Measurements from ENCODE around the gene LRRC8D. TPM values are rescaled to one million over a fixed set of nuclear protein-coding genes. Genes with fewer than 3 reads are reported as not detected.

LRRC8D gene
- total RNA-seq, 1 experiment from 2014 or later: 22.3 TPM

DNA sequence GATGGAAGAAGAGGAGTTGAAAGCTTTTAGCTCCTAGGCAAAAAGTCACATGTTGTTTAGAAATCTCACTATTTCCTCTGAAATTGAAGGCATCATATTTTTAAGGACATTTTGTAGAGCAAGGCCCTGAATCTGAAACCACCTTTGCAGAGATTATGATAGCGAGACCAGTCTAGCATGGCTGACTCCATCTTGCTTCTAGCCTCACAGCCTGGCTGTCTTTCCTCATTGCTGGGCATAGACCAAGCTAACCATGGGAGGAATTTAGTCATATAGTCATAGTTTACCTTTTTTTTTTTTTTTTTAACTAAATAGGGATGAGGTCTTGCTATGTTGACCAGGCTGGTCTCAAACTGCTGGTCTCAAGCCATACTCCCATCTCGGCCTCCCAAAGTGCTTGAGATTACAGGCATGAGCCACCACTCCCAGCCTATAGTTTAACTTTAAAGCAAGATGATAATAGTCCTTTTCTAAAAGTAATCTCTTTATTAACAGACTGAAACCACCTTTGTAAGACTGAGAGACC is 131.8 kb downstream of the LRRC8D start:
- Mint-ChIP-seq H3K27me3 (ENCODE audit: unreplicated experiment) (no peaks in the 10 kb centered on the region), H3K4me3 (ENCODE audit: low read depth, unreplicated experiment) (no peak overlapping the region), H3K27ac (ENCODE audit: unreplicated experiment) (peak overlapping the region; percentile 33), H3K36me3 (ENCODE audit: insufficient read depth, unreplicated experiment) (no peaks in the 10 kb centered on the region), H3K9me3 (ENCODE audit: low read depth, unreplicated experiment) (no peaks in the 10 kb centered on the region), H3K4me1 (ENCODE audit: low read depth, unreplicated experiment) (peaks cover 21% of the 10 kb centered on the region)
- CTCF ChIA-PET: interaction anchor here (1.2 kb wide), 1 partner anchor 145 kb away, joined by 4 read pairs; no protein-coding TSS in a partner anchor
- TF ChIP-seq, protein P1, sequence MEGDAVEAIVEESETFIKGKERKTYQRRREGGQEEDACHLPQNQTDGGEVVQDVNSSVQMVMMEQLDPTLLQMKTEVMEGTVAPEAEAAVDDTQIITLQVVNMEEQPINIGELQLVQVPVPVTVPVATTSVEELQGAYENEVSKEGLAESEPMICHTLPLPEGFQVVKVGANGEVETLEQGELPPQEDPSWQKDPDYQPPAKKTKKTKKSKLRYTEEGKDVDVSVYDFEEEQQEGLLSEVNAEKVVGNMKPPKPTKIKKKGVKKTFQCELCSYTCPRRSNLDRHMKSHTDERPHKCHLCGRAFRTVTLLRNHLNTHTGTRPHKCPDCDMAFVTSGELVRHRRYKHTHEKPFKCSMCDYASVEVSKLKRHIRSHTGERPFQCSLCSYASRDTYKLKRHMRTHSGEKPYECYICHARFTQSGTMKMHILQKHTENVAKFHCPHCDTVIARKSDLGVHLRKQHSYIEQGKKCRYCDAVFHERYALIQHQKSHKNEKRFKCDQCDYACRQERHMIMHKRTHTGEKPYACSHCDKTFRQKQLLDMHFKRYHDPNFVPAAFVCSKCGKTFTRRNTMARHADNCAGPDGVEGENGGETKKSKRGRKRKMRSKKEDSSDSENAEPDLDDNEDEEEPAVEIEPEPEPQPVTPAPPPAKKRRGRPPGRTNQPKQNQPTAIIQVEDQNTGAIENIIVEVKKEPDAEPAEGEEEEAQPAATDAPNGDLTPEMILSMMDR (IDR thresholded peaks at IDR 0.05; ENCODE audit: unreplicated experiment): no peak
- BruUV-seq (replicated peaks): no TSS peak
- intact Hi-C loops (cut with micrococcal nuclease; ENCODE audit: unreplicated experiment): loop anchor here (1.0 to 5.0 kb wide), 2 partner anchors 110 to 148 kb away; no protein-coding TSS in a partner anchor
- no peak for DNase-seq

DNA sequence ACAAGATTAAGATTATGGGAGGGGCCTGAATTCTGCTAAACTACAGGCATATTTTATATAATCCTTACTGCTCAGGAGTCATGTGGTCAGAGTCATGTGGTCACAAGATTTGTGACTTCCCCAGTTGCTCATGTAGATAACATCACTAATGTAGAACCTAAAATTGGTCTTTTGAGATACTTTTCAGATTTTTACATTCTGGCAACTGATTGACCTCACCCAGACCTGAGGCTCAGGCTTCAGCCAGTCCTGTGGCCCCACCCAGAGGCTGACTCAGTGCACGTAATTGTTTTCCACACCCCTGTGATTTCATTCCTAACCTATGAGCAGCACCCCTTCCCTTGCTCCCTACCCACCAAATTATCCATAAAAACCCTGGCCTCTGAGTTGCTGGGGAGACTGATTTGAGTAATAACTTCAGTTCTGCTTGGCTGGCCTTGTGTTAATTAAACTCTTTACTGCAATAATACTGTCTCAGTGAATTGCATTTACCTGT is 132.3 kb downstream of the LRRC8D start:
- intact Hi-C loops (cut with micrococcal nuclease; ENCODE audit: unreplicated experiment): loop anchor here (1.0 to 5.0 kb wide), 2 partner anchors 111 to 149 kb away; no protein-coding TSS in a partner anchor

DNA sequence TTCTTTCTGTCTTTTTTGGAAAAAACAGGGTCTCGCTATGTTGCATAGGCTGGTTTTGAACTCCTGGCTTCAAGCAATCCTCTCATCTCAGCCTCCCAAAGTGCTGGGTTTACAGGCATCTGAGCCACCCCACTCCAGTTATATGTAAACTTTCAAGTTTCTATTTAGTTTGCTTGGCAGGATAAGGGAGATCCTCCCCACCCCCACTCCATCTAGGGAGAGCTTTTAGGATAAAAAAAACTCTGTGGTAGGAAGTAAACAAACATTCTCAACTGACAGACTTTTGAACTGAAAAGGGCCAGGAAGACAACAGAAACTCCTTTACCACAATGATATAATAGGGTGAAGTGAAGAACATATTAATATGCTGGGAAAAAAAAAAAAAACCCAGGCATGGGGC is 133.1 kb downstream of the LRRC8D start:
- Mint-ChIP-seq H3K27me3 (ENCODE audit: unreplicated experiment) (no peaks in the 10 kb centered on the region), H3K27ac (ENCODE audit: unreplicated experiment) (no peak overlapping the region), H3K4me3 (ENCODE audit: low read depth, unreplicated experiment) (no peak overlapping the region), H3K9me3 (ENCODE audit: low read depth, unreplicated experiment) (no peaks in the 10 kb centered on the region), H3K4me1 (ENCODE audit: low read depth, unreplicated experiment) (peaks cover 21% of the 10 kb centered on the region), H3K36me3 (ENCODE audit: insufficient read depth, unreplicated experiment) (no peaks in the 10 kb centered on the region)
- TF ChIP-seq, protein P1 (IDR thresholded peaks at IDR 0.05; ENCODE audit: unreplicated experiment): no peak
- CTCF ChIA-PET: no interaction called here
- DNase-seq: no peak
- no TSS peak for BruUV-seq (replicated peaks)
- intact Hi-C loops (cut with micrococcal nuclease; ENCODE audit: unreplicated experiment): loop anchor here (1.0 to 5.0 kb wide), 2 partner anchors 112 to 150 kb away; no protein-coding TSS in a partner anchor

More for the DNA sequence above, 132.3 kb downstream of the LRRC8D start:
- Mint-ChIP-seq H3K4me3 (ENCODE audit: low read depth, unreplicated experiment) (no peak overlapping the region), H3K9me3 (ENCODE audit: low read depth, unreplicated experiment) (no peaks in the 10 kb centered on the region), H3K27ac (ENCODE audit: unreplicated experiment) (peak overlapping the region; percentile 33), H3K4me1 (ENCODE audit: low read depth, unreplicated experiment) (peaks cover 21% of the 10 kb centered on the region), H3K27me3 (ENCODE audit: unreplicated experiment) (no peaks in the 10 kb centered on the region), H3K36me3 (ENCODE audit: insufficient read depth, unreplicated experiment) (no peaks in the 10 kb centered on the region)
- CTCF ChIA-PET: no interaction called here
- TF ChIP-seq, protein P1 (IDR thresholded peaks at IDR 0.05; ENCODE audit: unreplicated experiment): no peak
- DNase-seq: peak; percentile 80
- no TSS peak for BruUV-seq (replicated peaks)

DNA sequence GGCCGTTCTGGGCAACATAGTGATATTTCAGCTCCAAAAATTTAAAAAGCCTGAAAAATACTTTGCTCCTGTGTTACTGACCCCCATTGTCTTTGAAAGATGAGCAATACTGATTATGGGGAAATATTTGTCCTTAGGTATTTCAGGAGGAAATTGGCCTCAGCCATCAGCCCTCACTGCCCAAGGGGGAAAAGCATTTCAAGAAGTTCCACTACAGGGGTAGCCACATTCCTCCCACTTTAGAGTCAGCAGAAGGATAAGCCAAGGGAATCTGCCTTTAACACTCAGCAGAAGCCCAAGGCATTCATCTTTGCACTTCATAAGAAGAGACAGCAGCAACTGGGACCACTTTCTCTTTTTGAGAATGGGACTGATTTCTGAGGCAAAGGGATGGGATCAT is 133.6 kb downstream of the LRRC8D start:
- Mint-ChIP-seq H3K36me3 (ENCODE audit: insufficient read depth, unreplicated experiment) (no peaks in the 10 kb centered on the region), H3K27ac (ENCODE audit: unreplicated experiment) (no peak overlapping the region), H3K9me3 (ENCODE audit: low read depth, unreplicated experiment) (no peaks in the 10 kb centered on the region), H3K4me3 (ENCODE audit: low read depth, unreplicated experiment) (no peak overlapping the region), H3K27me3 (ENCODE audit: unreplicated experiment) (no peaks in the 10 kb centered on the region), H3K4me1 (ENCODE audit: low read depth, unreplicated experiment) (peaks cover 21% of the 10 kb centered on the region)
- no peak for DNase-seq
- no TSS peak for BruUV-seq (replicated peaks)
- CTCF ChIA-PET: no interaction called here
- TF ChIP-seq, protein P1 (IDR thresholded peaks at IDR 0.05; ENCODE audit: unreplicated experiment): no peak
- intact Hi-C loops (cut with micrococcal nuclease; ENCODE audit: unreplicated experiment): loop anchor here (5.0 kb wide), 1 partner anchor 112 kb away; no protein-coding TSS in a partner anchor

Measured in Calu3 (cell line).